Measurements from ENCODE around the gene LAMA2.

DNA sequence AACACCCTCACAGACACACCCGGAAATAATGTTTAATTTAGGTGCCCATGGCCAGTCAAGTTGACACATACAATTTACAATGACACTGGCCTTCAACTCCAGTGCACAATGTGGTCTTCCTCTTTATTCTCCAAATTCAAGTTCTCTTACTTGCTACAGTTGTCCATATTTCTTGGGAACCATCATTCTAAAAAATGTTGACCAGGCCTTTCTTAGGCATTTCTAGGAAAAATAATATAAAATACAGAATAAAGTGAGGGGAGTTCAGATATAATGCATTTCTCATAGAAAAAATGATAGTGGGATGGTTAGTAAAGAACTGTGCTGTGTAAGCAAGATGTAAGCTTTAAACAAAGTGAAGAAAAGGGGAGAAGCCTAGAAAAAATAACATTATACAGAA is 528.2 kb downstream of the LAMA2 start:
- TF ChIP-seq MAX (IDR thresholded peaks at IDR 0.05; ENCODE audit: insufficient read depth, insufficient read length) = no peak
- TF ChIP-seq, protein P1, sequence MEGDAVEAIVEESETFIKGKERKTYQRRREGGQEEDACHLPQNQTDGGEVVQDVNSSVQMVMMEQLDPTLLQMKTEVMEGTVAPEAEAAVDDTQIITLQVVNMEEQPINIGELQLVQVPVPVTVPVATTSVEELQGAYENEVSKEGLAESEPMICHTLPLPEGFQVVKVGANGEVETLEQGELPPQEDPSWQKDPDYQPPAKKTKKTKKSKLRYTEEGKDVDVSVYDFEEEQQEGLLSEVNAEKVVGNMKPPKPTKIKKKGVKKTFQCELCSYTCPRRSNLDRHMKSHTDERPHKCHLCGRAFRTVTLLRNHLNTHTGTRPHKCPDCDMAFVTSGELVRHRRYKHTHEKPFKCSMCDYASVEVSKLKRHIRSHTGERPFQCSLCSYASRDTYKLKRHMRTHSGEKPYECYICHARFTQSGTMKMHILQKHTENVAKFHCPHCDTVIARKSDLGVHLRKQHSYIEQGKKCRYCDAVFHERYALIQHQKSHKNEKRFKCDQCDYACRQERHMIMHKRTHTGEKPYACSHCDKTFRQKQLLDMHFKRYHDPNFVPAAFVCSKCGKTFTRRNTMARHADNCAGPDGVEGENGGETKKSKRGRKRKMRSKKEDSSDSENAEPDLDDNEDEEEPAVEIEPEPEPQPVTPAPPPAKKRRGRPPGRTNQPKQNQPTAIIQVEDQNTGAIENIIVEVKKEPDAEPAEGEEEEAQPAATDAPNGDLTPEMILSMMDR (IDR thresholded peaks at IDR 0.05; ENCODE audit: extremely low read depth in 1 of 2, insufficient read depth in 1 of 2, low read depth in 1 of 2, low read length in 2 of 2) = no peak
- TF ChIP-seq POLR2A (IDR thresholded peaks at IDR 0.05; ENCODE audit: low read depth, low read length) = no peak
- TF ChIP-seq POLR2AphosphoS5 (IDR thresholded peaks at IDR 0.05; ENCODE audit: insufficient read depth, low read depth, low read length) = no peak

Measured in endothelial cell of umbilical vein (primary cell).